ENCODE measurements around the gene NOC4L.

NOC4L gene

GRCh38 chr12:132154941-132155770 lies 10.9 kb downstream of the NOC4L start:
- no peak overlapping the region for H3K4me3 Mint-ChIP-seq
- H3K9me3 Mint-ChIP-seq = no peaks in the 10 kb centered on the region
- H3K4me1 Mint-ChIP-seq (ENCODE audit: low read depth) = no peaks in the 10 kb centered on the region
- H3K27me3 Mint-ChIP-seq = no peaks in the 10 kb centered on the region
- no peak overlapping the region for H3K27ac Mint-ChIP-seq
- H3K36me3 Mint-ChIP-seq (ENCODE audit: low read depth) = peaks cover 4% of the 10 kb centered on the region

GRCh38 chr12:132155771-132156572 lies 11.7 kb downstream of the NOC4L start:
- Mint-ChIP-seq H3K36me3 (ENCODE audit: low read depth) (peaks cover 4% of the 10 kb centered on the region), H3K9me3 (no peaks in the 10 kb centered on the region), H3K27me3 (no peaks in the 10 kb centered on the region), H3K4me3 (no peak overlapping the region), H3K4me1 (ENCODE audit: low read depth) (no peaks in the 10 kb centered on the region), H3K27ac (no peak overlapping the region)

- Mint-ChIP-seq H3K4me1 (ENCODE audit: low read depth) (no peaks in the 10 kb centered on the region), H3K27me3 (no peaks in the 10 kb centered on the region), H3K36me3 (ENCODE audit: low read depth) (peaks cover 4% of the 10 kb centered on the region), H3K27ac (no peak overlapping the region), H3K9me3 (no peaks in the 10 kb centered on the region), H3K4me3 (no peak overlapping the region)
These were observed 12.5 kb downstream of the NOC4L start for GRCh38 chr12:132156573-132157325.

- no peaks in the 10 kb centered on the region for H3K9me3 Mint-ChIP-seq
These were observed 13.6 kb downstream of the NOC4L start for GRCh38 chr12:132157733-132158409.

GRCh38 chr12:132158677-132159554 lies 14.7 kb downstream of the NOC4L start:
- Mint-ChIP-seq H3K9me3 (no peaks in the 10 kb centered on the region), H3K4me3 (no peak overlapping the region), H3K27me3 (no peaks in the 10 kb centered on the region), H3K27ac (no peak overlapping the region), H3K36me3 (ENCODE audit: low read depth) (peaks cover 4% of the 10 kb centered on the region), H3K4me1 (ENCODE audit: low read depth) (peaks cover 5% of the 10 kb centered on the region)

More at GRCh38 chr12:132157733-132158409, 13.6 kb downstream of the NOC4L start:
- Mint-ChIP-seq H3K4me1 (ENCODE audit: low read depth) (no peaks in the 10 kb centered on the region), H3K27ac (no peak overlapping the region), H3K27me3 (no peaks in the 10 kb centered on the region), H3K4me3 (no peak overlapping the region), H3K36me3 (ENCODE audit: low read depth) (peaks cover 4% of the 10 kb centered on the region)

- H3K4me3 Mint-ChIP-seq = no peak overlapping the region
- H3K4me1 Mint-ChIP-seq (ENCODE audit: low read depth) = peaks cover 11% of the 10 kb centered on the region
- H3K27me3 Mint-ChIP-seq = no peaks in the 10 kb centered on the region
- H3K27ac Mint-ChIP-seq = no peak overlapping the region
- H3K9me3 Mint-ChIP-seq = no peaks in the 10 kb centered on the region
- peaks cover 4% of the 10 kb centered on the region for H3K36me3 Mint-ChIP-seq (ENCODE audit: low read depth)
These were observed 15.3 kb downstream of the NOC4L start for GRCh38 chr12:132159555-132160003.

GRCh38 chr12:132160016-132160415 lies 15.8 kb downstream of the NOC4L start:
- Mint-ChIP-seq H3K36me3 (ENCODE audit: low read depth) (peaks cover 4% of the 10 kb centered on the region), H3K27ac (no peak overlapping the region), H3K4me3 (no peak overlapping the region), H3K27me3 (no peaks in the 10 kb centered on the region), H3K9me3 (no peaks in the 10 kb centered on the region), H3K4me1 (ENCODE audit: low read depth) (peaks cover 12% of the 10 kb centered on the region)

- Mint-ChIP-seq H3K4me1 (ENCODE audit: low read depth) (peaks cover 12% of the 10 kb centered on the region), H3K36me3 (ENCODE audit: low read depth) (peaks cover 4% of the 10 kb centered on the region), H3K9me3 (no peaks in the 10 kb centered on the region), H3K27me3 (no peaks in the 10 kb centered on the region), H3K4me3 (no peak overlapping the region), H3K27ac (no peak overlapping the region)
These were observed 16.4 kb downstream of the NOC4L start for GRCh38 chr12:132160601-132161035.

GRCh38 chr12:132161036-132161781 lies 17.0 kb downstream of the NOC4L start:
- H3K27me3 Mint-ChIP-seq = no peaks in the 10 kb centered on the region
- H3K27ac Mint-ChIP-seq = no peak overlapping the region
- peaks cover 4% of the 10 kb centered on the region for H3K36me3 Mint-ChIP-seq (ENCODE audit: low read depth)
- H3K4me1 Mint-ChIP-seq (ENCODE audit: low read depth) = peaks cover 12% of the 10 kb centered on the region
- H3K4me3 Mint-ChIP-seq = no peak overlapping the region
- no peaks in the 10 kb centered on the region for H3K9me3 Mint-ChIP-seq

- Mint-ChIP-seq H3K4me1 (ENCODE audit: low read depth) (peaks cover 12% of the 10 kb centered on the region), H3K36me3 (ENCODE audit: low read depth) (peaks cover 4% of the 10 kb centered on the region), H3K27ac (no peak overlapping the region), H3K9me3 (no peaks in the 10 kb centered on the region), H3K27me3 (no peaks in the 10 kb centered on the region), H3K4me3 (no peak overlapping the region)
These were observed 17.7 kb downstream of the NOC4L start for GRCh38 chr12:132161796-132162507.

GRCh38 chr12:132162508-132163031 lies 18.3 kb downstream of the NOC4L start:
- peaks cover 13% of the 10 kb centered on the region for H3K4me1 Mint-ChIP-seq (ENCODE audit: low read depth)

GRCh38 chr12:132163041-132163910 lies 19.0 kb downstream of the NOC4L start:
- no peak overlapping the region for H3K27ac Mint-ChIP-seq
- peaks cover 17% of the 10 kb centered on the region for H3K4me1 Mint-ChIP-seq (ENCODE audit: low read depth)
- no peaks in the 10 kb centered on the region for H3K27me3 Mint-ChIP-seq
- H3K36me3 Mint-ChIP-seq (ENCODE audit: low read depth) = peaks cover 4% of the 10 kb centered on the region
- no peaks in the 10 kb centered on the region for H3K9me3 Mint-ChIP-seq
- H3K4me3 Mint-ChIP-seq = no peak overlapping the region

More at GRCh38 chr12:132162508-132163031, 18.3 kb downstream of the NOC4L start:
- Mint-ChIP-seq H3K36me3 (ENCODE audit: low read depth) (peaks cover 4% of the 10 kb centered on the region), H3K4me3 (no peak overlapping the region), H3K27ac (no peak overlapping the region), H3K9me3 (no peaks in the 10 kb centered on the region), H3K27me3 (no peaks in the 10 kb centered on the region)
